HG03439 (cell line): Measurements from ENCODE around the gene FHIP1B.

Source experiments
- ATAC-seq: cut with Tn5 transposase; IDR thresholded peaks from one replicate; pipeline ENCODE4 v1.9.1; 2021; ENCODE audit warnings: mild to moderate bottlenecking, moderate library complexity; ENCODE audit not compliant: unreplicated experiment

The FHIP1B gene

GRCh38 chr11:6203327-6203726 is 31.1 kb downstream of the FHIP1B start:
- ATAC-seq = no peak

GRCh38 chr11:6202041-6202440 is 32.4 kb downstream of the FHIP1B start:
- no peak for ATAC-seq

GRCh38 chr11:6201481-6201880 is 33.0 kb downstream of the FHIP1B start:
- no peak for ATAC-seq

- ATAC-seq = no peak
Measured at GRCh38 chr11:6200975-6201374, 33.5 kb downstream of the FHIP1B start.

- no peak for ATAC-seq
Measured at GRCh38 chr11:6199174-6199810, 35.1 kb downstream of the FHIP1B start, which contains the start of gene OR52W1. Gene OR52W1, plus strand, starts transcription at chr11:6199224. Its CDS starts 0 bp downstream, at chr11:6199224.

GRCh38 chr11:6197466-6198200 is 36.8 kb downstream of the FHIP1B start:
- no peak for ATAC-seq

GRCh38 chr11:6196396-6196795 is 38.0 kb downstream of the FHIP1B start:
- no peak for ATAC-seq

- ATAC-seq = no peak
Measured at GRCh38 chr11:6194065-6194581, 40.3 kb downstream of the FHIP1B start.

- no peak for ATAC-seq
Measured at GRCh38 chr11:6191742-6192141, 42.7 kb downstream of the FHIP1B start.

- no peak for ATAC-seq
Measured at GRCh38 chr11:6175440-6175839, 59.0 kb downstream of the FHIP1B start.

- no peak for ATAC-seq
Measured at GRCh38 chr11:6170226-6170625, 64.2 kb downstream of the FHIP1B start, which contains the start of gene OR52B2. Gene OR52B2, minus strand, starts transcription at chr11:6170326. Its CDS starts 0 bp downstream, at chr11:6170326.
